ENCODE results near the gene SATL1. TPM values are rescaled to one million over a fixed set of nuclear protein-coding genes. Genes with fewer than 3 reads are reported as not detected.

The SATL1 gene
- total and polyA plus RNA-seq, 9 of the 15 experiments (the other 6 are each of a cell fraction or from before 2014, with no cell fraction given) = 0.03 to 0.07 (median 0.05) TPM; not detected in 3

- in situ Hi-C loops (cut with MboI) = no loop called here
- WGBS (ENCODE audit: insufficient coverage, low coverage, missing lambda C conversion rate) = 1% methylated on average over 28 of the region's 42 CpGs
- Histone ChIP-seq H3K9me3 (replicated peaks; ENCODE audit: control insufficient read depth, insufficient read depth, low read depth, low read length) (no peaks in the 10 kb centered on the region), H3K36me3 (ENCODE audit: control insufficient read depth, insufficient read depth, low read length) (no peaks in the 10 kb centered on the region), H3K4me2 (ENCODE audit: insufficient read depth, low read length) (peak overlapping the region; percentile 73), H3K27me3 (ENCODE audit: control insufficient read depth in 2 of 2, insufficient read depth in 2 of 2, low read length in 2 of 2) (no peaks in the 10 kb centered on the region), H3K9ac (ENCODE audit: insufficient read depth in 1 of 2, low read depth in 2 of 2, low read length in 2 of 2) (peak overlapping the region; percentile 75 to 91), H2AFZ (ENCODE audit: low read depth, low read length) (peak overlapping the region; percentile 77), H3K79me2 (ENCODE audit: control insufficient read depth, insufficient read depth, low read length) (peaks cover 15% of the 10 kb centered on the region; the same call in 2 of the 3 replicates), H3K4me3 (peak overlapping the region; percentile 50), H3K27ac (ENCODE audit: extremely low read depth, low read depth, low read length) (peak overlapping the region; percentile 71), H3K4me1 (replicated peaks in 1 of 2; ENCODE audit: control insufficient read depth in 2 of 2, insufficient read depth in 2 of 2, low read length in 2 of 2) (peaks cover 0 to 4% of the 10 kb centered on the region in 2 experiments; a peak in 1 of 5 replicates), H4K20me1 (replicated peaks; ENCODE audit: control insufficient read depth, insufficient read depth, low read length) (no peaks in the 10 kb centered on the region), H3K9me1 (ENCODE audit: control insufficient read depth, insufficient read depth, low read length) (no peaks in the 10 kb centered on the region)
- DNase-seq (ENCODE audit: extremely low read depth in 1 of 4, low spot score in 3 of 4) (peak; percentile 4 to 13 (median 8)), FAIRE-seq (no peak), ATAC-seq (peak; percentile 71)
- TF ChIP-seq ZNF609 (CRISPR knock-in tag; IDR thresholded peaks at IDR 0.05; ENCODE audit: borderline replicate concordance) (no peak), ATF3 (IDR thresholded peaks at IDR 0.05) (no peak), ATF3 (CRISPR knock-in tag; conservative IDR thresholded peaks at IDR 0.05) (no peak), YY1 (IDR thresholded peaks at IDR 0.05; ENCODE audit: borderline replicate concordance in 1 of 3, control insufficient read depth in 1 of 3, extremely low read depth in 1 of 3, insufficient read depth in 3 of 3, insufficient read length in 1 of 3, insufficient replicate concordance in 2 of 3, low read depth in 1 of 3, low read length in 2 of 3) (peak in 1 of 3 experiments; percentile 50), TAF1 (IDR thresholded peaks at IDR 0.05; ENCODE audit: control insufficient read depth, extremely low read depth, insufficient read depth, low read length, severe bottlenecking) (peak; percentile 18), VEZF1 (CRISPR knock-in tag; IDR thresholded peaks at IDR 0.05) (peak; percentile 12; the same call in 1 of the 2 replicates), EGR1 (conservative IDR thresholded peaks at IDR 0.05) (0 out of 2 replicates have a peak, but pooled peaks have one; percentile 9)
- no TSS peak for BruUV-seq (replicated peaks)
- POLR2A ChIA-PET = no interaction called here
- CTCF ChIA-PET (ENCODE audit: low intra/inter-chr PET ratio) = no interaction called here
- intact Hi-C loops (cut with micrococcal nuclease) = no loop called here
Observed at GRCh38 chrX:85244450-85245211, 1.1 kb upstream of the SATL1 start.

Measured in K562 (cell line).